Lung (tissue), 12 donors: ENCODE results near the gene CMIP. TPM values are rescaled to one million over a fixed set of nuclear protein-coding genes. Genes with fewer than 3 reads are reported as not detected.
A peak's percentile ranks its signal among the peaks of the same experiment; 100 is the strongest.

Source experiments
- ATAC-seq: fragments of 200-7000 bp; cut with Tn5 transposase; one replicate; pipeline ENCODE4 v1.9.1; 2020; ENCODE audit warnings: moderate number of reproducible peaks; ENCODE audit not compliant: insufficient read depth, low FRiP score
- DNase-seq, 3 donors: peaks; one replicate each; pipeline ENCODE4 v3.0.0-alpha.2; 2013 to 2017
- H3K27ac ChIP-seq, 2 donors: one replicate each; pipeline ENCODE4 v1.5.1; 2013; ENCODE audit warnings: mild to moderate bottlenecking in 2 of 2, moderate library complexity in 2 of 2, control low read depth in 1 of 2, inconsistent platforms in 1 of 2, low read depth in 1 of 2, low read length in 1 of 2
- H3K27me3 ChIP-seq, 3 donors: one replicate each; pipeline ENCODE4 v1.5.1; 2013; ENCODE audit warnings: low read length in 2 of 3; ENCODE audit not compliant: control insufficient read depth in 3 of 3, insufficient read depth in 3 of 3
- H3K36me3 ChIP-seq, 4 donors: one replicate each; pipeline ENCODE4 v1.5.1; 2013; ENCODE audit warnings: low read length in 4 of 4, mild to moderate bottlenecking in 1 of 4, moderate library complexity in 1 of 4; ENCODE audit not compliant: control insufficient read depth in 4 of 4, insufficient read depth in 4 of 4
- H3K4me1 ChIP-seq, 5 donors: one replicate each; pipeline ENCODE4 v1.5.1; 2013; ENCODE audit warnings: low read length in 5 of 5, mild to moderate bottlenecking in 2 of 5, moderate library complexity in 1 of 5; ENCODE audit not compliant: control insufficient read depth in 5 of 5, insufficient read depth in 5 of 5
- H3K4me3 ChIP-seq: one replicate; pipeline ENCODE4 v1.5.1; 2013; ENCODE audit warnings: mild to moderate bottlenecking, control low read depth, moderate library complexity
- H3K9ac ChIP-seq, 2 donors: one replicate each; pipeline ENCODE4 v1.5.1; 2013; ENCODE audit warnings: low read length in 2 of 2, control low read depth in 1 of 2; ENCODE audit not compliant: insufficient read depth in 1 of 2
- H3K9me3 ChIP-seq, 4 donors: one replicate each; pipeline ENCODE4 v1.5.1; 2013; ENCODE audit warnings: low read length in 3 of 4, mild to moderate bottlenecking in 1 of 4, moderate library complexity in 1 of 4; ENCODE audit not compliant: control insufficient read depth in 4 of 4, insufficient read depth in 3 of 4
- CTCF ChIP-seq: IDR thresholded peaks from 2 replicates; pipeline ENCODE4 v1.5.1; 2012; ENCODE audit warnings: mild to moderate bottlenecking; ENCODE audit errors: control extremely low read depth, extremely low read depth
- WGBS, 2 donors: extraction: QIAGEN DNeasy Blood & Tissue Kit; methylation state at CpG; one replicate each; pipeline ENCODE4 v1.1.7; 2013; 5-methylcytosine and 5-hydroxymethylcytosine counted together
- polyA plus RNA-seq, 2 donors: library from polyadenylated mRNA; stranded (reverse); fragments of 200-250 nt; gene quantifications; one replicate each; pipeline ENCODE4 v1.2.1, GENCODE V29; 2013
- total RNA-seq, 2 donors: library from RNA; depleted of rRNA in 1 of 2; stranded (reverse); fragments of >200 nt in 1 of 2; gene quantifications; one replicate each; pipeline ENCODE4 v1.2.1, GENCODE V29; 2014 to 2021
- donor health status: control.
- donor health status: control.
- donor health status: Bipolar disorder and iron deficiency.
- donor health status: healthy.
- donor health status: DM: yes; HTN: yes; CAD: no.

CMIP gene
- total and polyA plus RNA-seq, 4 donors: 11.8 to 80.5 (median 48.6) TPM

- peak overlapping the region in 1 of 2 donors; percentile 26 for H3K27ac ChIP-seq
- DNase-seq (no peak), ATAC-seq (no peak)
- H3K9ac ChIP-seq: no peak overlapping the region
- H3K4me3 ChIP-seq: no peak overlapping the region
- no peak for TF ChIP-seq CTCF
- no peaks in the 10 kb centered on the region for H3K9me3 ChIP-seq
- 63 to 86% methylated on average over 3 of the region's 3 CpGs for WGBS, 2 donors
- H3K27me3 ChIP-seq: no peaks in the 10 kb centered on the region
- peaks cover 0 to 29% (median 3%) of the 10 kb centered on the region in 5 donors for H3K4me1 ChIP-seq
- peaks cover 0 to 8% (median 5%) of the 10 kb centered on the region in 4 donors for H3K36me3 ChIP-seq
Measured at GRCh38 chr16:81460075-81460474, 15.5 kb downstream of the CMIP start.

DNA sequence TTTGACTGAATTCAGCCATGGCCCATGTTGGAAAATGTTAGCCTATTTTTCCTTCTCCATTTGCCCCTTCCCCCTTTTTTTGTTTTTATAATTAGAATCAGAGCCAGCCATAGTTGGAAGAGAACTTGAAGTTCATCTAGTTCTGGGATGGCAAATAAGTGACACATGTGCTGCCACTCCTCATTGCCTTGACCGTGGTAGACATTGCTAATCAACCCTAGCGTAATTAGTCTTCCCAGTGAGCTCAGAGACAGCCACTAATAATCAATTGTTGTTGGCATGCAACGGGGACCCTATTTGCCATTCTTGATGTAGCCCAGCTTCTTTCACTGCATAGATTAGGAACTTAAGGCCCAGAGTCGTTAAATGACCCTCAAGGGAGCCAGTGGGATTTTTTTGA, 16.6 kb downstream of the CMIP start:
- Histone ChIP-seq H3K27me3 (no peaks in the 10 kb centered on the region), H3K4me1 (peaks cover 0 to 31% (median 3%) of the 10 kb centered on the region in 5 donors), H3K9ac (no peak overlapping the region), H3K4me3 (no peak overlapping the region), H3K27ac (peak overlapping the region in 1 of 2 donors; percentile 53), H3K9me3 (no peaks in the 10 kb centered on the region), H3K36me3 (peaks cover 0 to 8% (median 5%) of the 10 kb centered on the region in 4 donors)
- WGBS, 2 donors: 90 to 96% methylated on average over 4 of the region's 4 CpGs
- no peak for DNase-seq
- ATAC-seq: no peak
- TF ChIP-seq CTCF: no peak

DNA sequence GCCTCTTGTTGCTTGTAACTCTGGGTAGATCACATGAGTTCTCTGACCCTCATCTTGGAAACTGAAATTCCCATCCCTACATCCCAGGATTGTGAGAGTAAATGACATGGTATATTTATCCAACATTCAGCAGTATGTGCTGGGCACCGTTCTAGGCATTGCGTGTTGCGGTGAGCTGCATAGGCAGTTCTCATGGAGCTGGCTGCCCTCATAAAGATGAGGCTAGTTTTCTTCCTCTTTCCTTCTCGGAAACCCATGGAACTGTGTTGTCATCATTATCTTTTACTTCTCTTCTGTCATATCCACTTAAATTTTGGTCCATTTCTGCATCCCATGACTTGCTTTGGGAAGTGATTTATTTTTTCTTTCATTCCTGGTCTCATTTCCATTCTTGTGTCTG, 17.2 kb downstream of the CMIP start:
- peak overlapping the region in 1 of 2 donors; percentile 53 for H3K27ac ChIP-seq
- peaks cover 0 to 6% (median 4%) of the 10 kb centered on the region in 4 donors for H3K36me3 ChIP-seq
- no peaks in the 10 kb centered on the region for H3K27me3 ChIP-seq
- no peak overlapping the region for H3K4me3 ChIP-seq
- DNase-seq (no peak), ATAC-seq (no peak)
- 60 to 76% methylated on average over 4 of the region's 4 CpGs for WGBS, 2 donors
- H3K9ac ChIP-seq: no peak overlapping the region
- H3K4me1 ChIP-seq: peaks cover 0 to 31% (median 3%) of the 10 kb centered on the region in 5 donors
- TF ChIP-seq CTCF: no peak
- no peaks in the 10 kb centered on the region for H3K9me3 ChIP-seq

- DNase-seq (no peak), ATAC-seq (no peak)
- no peak for TF ChIP-seq CTCF
- no peaks in the 10 kb centered on the region for H3K27me3 ChIP-seq
- peak overlapping the region in 1 of 2 donors; percentile 23 for H3K27ac ChIP-seq
- no peak overlapping the region for H3K4me3 ChIP-seq
- 63 to 81% methylated on average over 4 of the region's 4 CpGs for WGBS, 2 donors
- H3K9me3 ChIP-seq: no peaks in the 10 kb centered on the region
- H3K36me3 ChIP-seq: peaks cover 0 to 6% (median 2%) of the 10 kb centered on the region in 4 donors
- peaks cover 0 to 31% (median 3%) of the 10 kb centered on the region in 5 donors for H3K4me1 ChIP-seq
- H3K9ac ChIP-seq: no peak overlapping the region
Measured at GRCh38 chr16:81462683-81463082, 18.1 kb downstream of the CMIP start.
